Measurements from ENCODE around the gene ARSJ.

ARSJ gene

GRCh38 chr4:113982181-113982580 is 2.7 kb upstream of the ARSJ start:
- DNase-seq, result no peak

- no peak for DNase-seq
Measured at GRCh38 chr4:113981591-113981990, 2.1 kb upstream of the ARSJ start.

- no peak for DNase-seq
Measured at GRCh38 chr4:113979905-113980615, 613 bp upstream of the ARSJ start.

GRCh38 chr4:113978561-113979147 is 793 bp downstream of the ARSJ start:
- DNase-seq, result no peak

- DNase-seq, result no peak
Measured at GRCh38 chr4:113978105-113978504, 1.3 kb downstream of the ARSJ start.

GRCh38 chr4:113977526-113977855 is 2.0 kb downstream of the ARSJ start:
- DNase-seq, result no peak

- DNase-seq, result no peak
Measured at GRCh38 chr4:113976741-113977525, 2.5 kb downstream of the ARSJ start.

- no peak for DNase-seq
Measured at GRCh38 chr4:113975578-113975977, 3.9 kb downstream of the ARSJ start.

- DNase-seq, result no peak
Measured at GRCh38 chr4:113974467-113974866, 5.0 kb downstream of the ARSJ start.

GRCh38 chr4:113973345-113973744 is 6.1 kb downstream of the ARSJ start:
- DNase-seq, result no peak

- no peak for DNase-seq
Measured at GRCh38 chr4:113972781-113973180, 6.7 kb downstream of the ARSJ start.

- no peak for DNase-seq
Measured at GRCh38 chr4:113971706-113972360, 7.6 kb downstream of the ARSJ start.

- no peak for DNase-seq
Measured at GRCh38 chr4:113969709-113970334, 9.6 kb downstream of the ARSJ start.

- no peak for DNase-seq
Measured at GRCh38 chr4:113968473-113968872, 11.0 kb downstream of the ARSJ start.

- no peak for DNase-seq
Measured at GRCh38 chr4:113967687-113968086, 11.8 kb downstream of the ARSJ start.

GRCh38 chr4:113962719-113963265 is 16.7 kb downstream of the ARSJ start:
- DNase-seq, result no peak

- DNase-seq, result no peak
Measured at GRCh38 chr4:113962016-113962347, 17.5 kb downstream of the ARSJ start.

- no peak for DNase-seq
Measured at GRCh38 chr4:113960684-113961321, 18.6 kb downstream of the ARSJ start.

- no peak for DNase-seq
Measured at GRCh38 chr4:113959539-113959937, 19.9 kb downstream of the ARSJ start.

GRCh38 chr4:113958766-113959538 is 20.5 kb downstream of the ARSJ start:
- DNase-seq, result peak; percentile 25

GRCh38 chr4:113957956-113958355 is 21.5 kb downstream of the ARSJ start:
- no peak for DNase-seq

GRCh38 chr4:113955948-113956347 is 23.5 kb downstream of the ARSJ start:
- DNase-seq, result no peak
